ENCODE results near the gene CEP170B.
"Not testable (repeated sequence)": the region's sequence is repeated elsewhere in the genome, so short reads cannot be mapped to it uniquely, and the experiment has no call there.

CEP170B gene

DNA sequence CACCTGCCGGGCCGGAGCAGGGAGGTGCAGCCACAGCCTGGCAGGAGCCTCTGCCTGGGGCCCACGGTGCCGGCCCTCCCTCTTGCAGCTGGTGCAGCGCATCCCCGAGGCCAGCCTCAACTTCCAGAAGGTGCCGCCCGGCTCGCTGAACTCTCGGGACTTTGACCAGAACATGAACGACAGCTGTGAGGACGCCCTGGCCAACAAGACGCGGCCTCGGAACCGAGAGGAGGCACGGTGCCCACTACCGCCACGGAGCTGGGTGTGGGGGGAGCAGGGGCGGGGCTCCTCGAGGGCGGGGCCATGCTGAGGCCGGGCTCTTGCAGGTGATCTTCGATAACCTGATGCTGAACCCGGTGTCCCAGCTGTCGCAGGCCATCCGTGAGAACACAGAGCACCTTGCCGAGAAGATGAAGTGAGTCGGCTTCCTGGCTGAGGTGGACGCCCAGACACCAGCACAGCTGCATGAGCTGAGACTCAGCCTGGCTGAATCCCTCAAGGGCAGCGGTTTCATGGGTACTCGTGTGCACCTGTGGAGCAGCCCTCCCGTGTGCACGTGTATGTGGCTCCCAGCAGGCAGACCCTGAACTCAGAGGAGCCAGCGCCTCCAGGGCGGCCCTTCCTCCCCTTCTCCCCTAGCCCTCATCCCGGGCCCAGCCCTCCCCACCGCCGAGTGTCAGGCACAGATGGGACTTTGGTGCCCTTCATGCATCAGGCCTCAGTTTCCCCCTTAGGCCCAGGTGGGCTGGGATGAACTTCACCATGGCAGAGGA is 28.6 kb downstream of the CEP170B start:
- no peak overlapping the region for H3K4me3 Mint-ChIP-seq
- no peaks in the 10 kb centered on the region for H3K36me3 Mint-ChIP-seq (ENCODE audit: low read depth)
- H3K4me1 Mint-ChIP-seq (ENCODE audit: low read depth), result no peaks in the 10 kb centered on the region

DNA sequence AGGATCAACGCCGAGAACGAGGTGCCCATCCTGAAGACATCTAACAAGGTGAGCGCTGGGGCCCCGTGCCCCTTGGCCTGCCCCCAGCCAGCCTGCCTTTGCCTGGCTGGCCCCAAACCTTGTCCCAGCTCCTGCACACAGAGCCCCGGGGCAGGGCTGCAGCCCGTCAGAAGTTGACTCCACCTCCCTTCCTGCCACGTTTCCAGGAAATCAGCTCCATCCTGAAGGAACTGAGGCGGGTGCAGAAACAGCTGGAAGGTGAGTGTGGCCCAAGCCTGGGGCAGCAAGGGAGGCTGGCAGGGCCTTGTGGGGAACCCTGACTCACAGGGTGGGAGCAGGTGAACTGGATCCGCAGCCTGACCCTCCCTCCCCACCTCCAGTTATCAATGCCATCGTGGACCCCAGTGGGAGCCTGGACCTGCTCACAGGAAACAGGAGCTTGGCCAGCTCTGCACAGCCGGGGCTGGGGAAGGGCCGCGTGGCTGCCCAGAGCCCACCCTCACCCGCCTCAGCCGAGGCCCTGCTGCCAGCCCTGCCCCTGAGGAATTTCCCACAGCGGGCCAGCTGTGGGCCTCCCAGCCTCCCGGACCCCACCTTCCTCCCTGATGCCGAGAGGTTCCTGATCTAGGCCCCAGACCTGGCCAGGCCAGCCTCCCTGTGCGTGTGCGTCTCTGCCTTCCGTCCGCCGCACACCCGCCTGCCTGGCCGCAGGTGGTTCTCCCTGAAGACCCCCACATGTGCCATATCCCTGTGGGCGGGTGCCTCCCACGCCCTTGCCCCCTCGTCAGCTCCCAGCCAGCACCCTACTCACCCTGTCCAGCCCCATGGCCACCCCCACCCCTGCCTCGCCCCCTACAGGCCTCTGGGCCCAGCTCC is 29.5 kb downstream of the CEP170B start:
- Mint-ChIP-seq H3K4me1 (ENCODE audit: low read depth) (no peaks in the 10 kb centered on the region), H3K27ac (no peak overlapping the region), H3K4me3 (no peak overlapping the region), H3K9me3 (no peaks in the 10 kb centered on the region), H3K36me3 (ENCODE audit: low read depth) (no peaks in the 10 kb centered on the region), H3K27me3 (peaks cover 6% of the 10 kb centered on the region)
- intact Hi-C loops (cut with micrococcal nuclease), result no loop called here

More for the DNA sequence above, 28.6 kb downstream of the CEP170B start:
- peaks cover 4% of the 10 kb centered on the region for H3K27me3 Mint-ChIP-seq
- intact Hi-C loops (cut with micrococcal nuclease), result no loop called here
- no peaks in the 10 kb centered on the region for H3K9me3 Mint-ChIP-seq
- no peak overlapping the region for H3K27ac Mint-ChIP-seq

DNA sequence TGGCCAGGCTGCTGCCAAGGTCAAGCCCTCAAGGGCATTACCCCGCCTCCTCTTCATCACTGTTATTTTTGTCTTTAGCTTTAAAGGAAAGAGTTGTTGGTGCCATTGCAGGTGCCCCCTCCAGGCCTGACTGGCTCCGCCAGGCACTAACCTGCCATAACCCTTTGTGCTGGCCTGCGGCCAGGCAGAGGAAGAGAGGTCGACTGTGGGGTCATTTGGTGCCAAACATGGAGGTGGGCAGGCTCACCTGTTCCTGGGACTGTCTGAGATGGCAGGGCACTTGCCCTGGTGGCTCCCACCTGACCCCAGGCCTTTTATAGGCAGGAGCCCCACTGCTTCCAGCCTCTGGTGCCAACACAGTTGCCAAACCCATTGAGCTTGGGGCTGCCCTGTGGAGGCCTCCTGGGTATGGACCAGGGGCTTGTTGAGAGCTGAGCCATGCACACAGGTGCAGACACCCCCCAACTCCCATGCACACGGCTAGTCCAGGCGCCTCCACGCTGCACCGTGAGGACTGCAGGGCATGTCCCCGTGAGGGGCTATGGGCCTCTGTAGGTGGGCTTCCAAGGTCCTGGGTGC is 30.2 kb downstream of the CEP170B start:
- Mint-ChIP-seq H3K36me3 (ENCODE audit: low read depth) (no peaks in the 10 kb centered on the region), H3K9me3 (no peaks in the 10 kb centered on the region), H3K4me1 (ENCODE audit: low read depth) (no peaks in the 10 kb centered on the region), H3K27ac (no peak overlapping the region), H3K4me3 (no peak overlapping the region), H3K27me3 (peaks cover 6% of the 10 kb centered on the region)
- intact Hi-C loops (cut with micrococcal nuclease), result no loop called here

DNA sequence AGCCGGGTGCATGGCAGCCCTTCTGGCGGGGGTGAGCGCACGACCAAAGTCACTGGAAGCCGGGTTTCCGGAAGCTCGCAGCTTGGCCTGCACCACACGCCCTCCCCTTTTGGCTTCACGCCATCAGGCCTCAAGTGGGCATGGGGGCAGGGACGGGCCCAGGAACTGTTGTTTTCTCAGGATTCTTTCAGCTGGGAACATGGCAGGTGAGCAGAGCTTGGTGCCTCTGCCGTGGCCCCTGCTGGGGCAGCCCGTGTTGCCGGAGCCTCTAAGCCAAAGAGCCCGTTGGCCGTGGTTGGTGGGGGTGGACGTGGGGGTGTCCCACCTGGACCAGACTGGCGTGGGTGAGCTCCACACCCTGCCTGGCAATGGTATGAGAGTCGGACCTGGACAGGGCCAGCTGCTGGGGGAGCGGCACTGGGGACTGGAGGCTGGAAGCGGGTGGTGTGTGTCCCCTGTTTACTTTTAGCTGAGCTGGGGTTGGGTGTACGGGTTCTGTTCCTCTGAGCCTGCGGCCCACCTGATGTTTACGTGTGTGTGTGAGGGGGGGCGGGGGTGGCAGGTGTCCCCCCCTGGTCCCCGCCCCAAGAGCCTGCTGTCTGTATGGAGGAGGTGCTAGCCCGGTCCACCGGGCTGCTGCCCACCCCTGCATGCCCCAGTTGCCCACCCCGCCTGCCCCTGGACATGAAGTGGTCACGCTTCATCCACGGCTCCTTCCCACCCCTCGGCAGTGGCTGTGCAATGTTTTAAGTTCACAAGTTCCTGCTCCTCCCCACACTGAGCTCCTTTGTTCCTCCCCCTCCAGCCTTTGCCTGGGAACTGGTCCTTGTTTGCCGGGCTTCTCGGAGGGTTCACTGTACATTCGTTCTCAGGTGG is 31.0 kb downstream of the CEP170B start:
- Mint-ChIP-seq H3K36me3 (ENCODE audit: low read depth) (no peaks in the 10 kb centered on the region), H3K9me3 (no peaks in the 10 kb centered on the region), H3K27me3 (peaks cover 7% of the 10 kb centered on the region), H3K4me1 (ENCODE audit: low read depth) (no peaks in the 10 kb centered on the region), H3K4me3 (no peak overlapping the region), H3K27ac (no peak overlapping the region)
- intact Hi-C loops (cut with micrococcal nuclease), result no loop called here

DNA sequence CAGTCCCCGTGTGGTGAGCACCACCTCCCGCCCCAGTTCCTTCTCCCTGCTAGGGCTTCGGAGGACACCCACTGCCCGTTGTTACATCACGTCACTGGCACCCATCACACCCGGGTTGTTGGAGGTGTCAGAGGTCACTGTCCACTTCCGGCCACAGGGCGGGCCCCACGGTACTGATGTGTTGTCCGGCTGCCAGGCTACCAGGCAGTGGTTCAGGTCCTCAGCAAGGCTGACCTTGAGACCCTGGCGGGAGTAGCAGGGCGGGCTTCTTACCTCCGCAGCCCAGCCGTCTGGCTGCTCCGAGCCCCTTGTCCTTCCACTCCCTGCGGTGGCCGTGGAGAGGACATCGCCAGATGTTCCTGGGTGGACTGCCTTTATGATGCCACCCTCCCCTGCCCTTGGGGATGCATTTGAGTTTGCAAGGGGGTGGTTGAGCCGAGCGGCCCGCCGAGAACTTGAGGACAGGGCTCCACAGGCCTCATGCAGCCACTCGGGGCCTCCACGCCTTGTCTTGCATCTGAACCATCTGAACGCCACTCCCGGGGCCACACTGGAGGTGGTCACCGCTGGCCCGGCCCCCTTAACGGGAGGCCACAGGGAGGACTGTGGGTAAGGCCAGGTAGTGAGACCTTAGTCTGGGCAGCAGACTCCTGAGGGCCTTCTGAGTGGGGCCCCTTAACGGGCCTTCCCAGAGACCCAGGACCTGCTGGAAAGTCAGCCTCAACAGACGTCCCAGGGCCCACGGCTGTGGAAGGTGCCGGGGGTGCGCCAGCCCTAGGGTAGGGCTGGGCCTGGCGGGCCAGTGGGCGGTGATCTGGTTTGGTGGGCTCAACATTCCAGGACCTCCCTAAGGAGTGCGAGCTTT is 32.5 kb downstream of the CEP170B start:
- H3K27ac Mint-ChIP-seq, result no peak overlapping the region
- H3K4me3 Mint-ChIP-seq, result no peak overlapping the region

DNA sequence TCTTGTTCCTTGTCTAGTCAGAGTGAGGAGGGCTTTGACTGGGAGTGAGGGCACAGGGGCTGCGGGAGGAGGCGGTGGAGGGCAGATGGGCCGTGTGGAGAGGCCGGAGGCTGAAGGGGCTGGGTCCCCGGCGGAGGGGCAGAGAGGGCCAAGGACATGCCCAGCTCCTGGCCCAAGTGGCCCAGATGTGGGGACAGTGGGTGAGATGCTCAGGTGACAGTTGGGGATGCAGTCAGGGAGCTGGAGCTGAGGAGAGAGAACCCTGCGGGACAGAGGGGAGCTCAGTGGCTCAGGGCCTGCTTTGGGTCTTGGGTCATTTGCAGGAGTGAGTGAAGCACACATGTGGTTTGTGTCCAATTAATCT is 33.1 kb downstream of the CEP170B start:
- Mint-ChIP-seq H3K27ac (no peak overlapping the region), H3K9me3 (no peaks in the 10 kb centered on the region), H3K4me1 (ENCODE audit: low read depth) (no peaks in the 10 kb centered on the region), H3K4me3 (no peak overlapping the region), H3K36me3 (ENCODE audit: low read depth) (no peaks in the 10 kb centered on the region), H3K27me3 (peaks cover 8% of the 10 kb centered on the region)
- intact Hi-C loops (cut with micrococcal nuclease), result no loop called here

More for the DNA sequence above, 32.5 kb downstream of the CEP170B start:
- Mint-ChIP-seq H3K9me3 (no peaks in the 10 kb centered on the region), H3K36me3 (ENCODE audit: low read depth) (no peaks in the 10 kb centered on the region), H3K4me1 (ENCODE audit: low read depth) (no peaks in the 10 kb centered on the region), H3K27me3 (peaks cover 10% of the 10 kb centered on the region)
- intact Hi-C loops (cut with micrococcal nuclease), result no loop called here

DNA sequence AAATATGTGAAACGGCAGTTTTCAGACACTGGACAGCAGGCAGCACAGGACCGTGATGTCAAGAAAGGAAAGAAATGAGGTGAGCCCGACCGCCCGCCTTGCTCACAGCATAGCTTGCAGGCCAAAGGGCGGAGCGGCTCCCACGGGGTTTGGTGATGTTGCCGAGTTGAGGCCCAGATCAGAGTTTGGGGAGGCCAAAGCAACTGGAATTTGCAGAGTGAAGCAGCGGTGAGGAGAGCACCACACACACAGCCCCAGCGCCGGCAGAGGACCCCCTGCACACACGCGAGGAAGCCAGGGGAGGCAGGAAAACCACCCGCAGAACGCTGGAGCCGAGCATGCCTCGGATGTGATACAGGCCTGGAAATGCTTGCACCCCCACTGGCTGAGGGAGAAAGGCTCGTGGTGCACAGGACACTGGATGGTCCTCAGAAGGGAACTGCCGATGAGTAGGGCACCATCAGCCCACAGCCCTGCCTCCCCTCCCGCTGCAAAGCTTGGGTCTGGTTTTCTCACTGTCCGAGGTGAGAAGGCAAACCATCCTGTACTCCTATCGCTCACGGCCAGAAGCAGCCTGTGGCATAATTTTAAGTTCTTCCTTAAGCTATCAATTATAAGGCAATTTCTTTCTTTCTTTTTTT is 33.9 kb downstream of the CEP170B start:
- Mint-ChIP-seq H3K27ac (no peak overlapping the region), H3K36me3 (ENCODE audit: low read depth) (no peaks in the 10 kb centered on the region), H3K9me3 (no peaks in the 10 kb centered on the region), H3K4me1 (ENCODE audit: low read depth) (no peaks in the 10 kb centered on the region), H3K4me3 (no peak overlapping the region), H3K27me3 (peaks cover 14% of the 10 kb centered on the region)
- intact Hi-C loops (cut with micrococcal nuclease), result no loop called here

DNA sequence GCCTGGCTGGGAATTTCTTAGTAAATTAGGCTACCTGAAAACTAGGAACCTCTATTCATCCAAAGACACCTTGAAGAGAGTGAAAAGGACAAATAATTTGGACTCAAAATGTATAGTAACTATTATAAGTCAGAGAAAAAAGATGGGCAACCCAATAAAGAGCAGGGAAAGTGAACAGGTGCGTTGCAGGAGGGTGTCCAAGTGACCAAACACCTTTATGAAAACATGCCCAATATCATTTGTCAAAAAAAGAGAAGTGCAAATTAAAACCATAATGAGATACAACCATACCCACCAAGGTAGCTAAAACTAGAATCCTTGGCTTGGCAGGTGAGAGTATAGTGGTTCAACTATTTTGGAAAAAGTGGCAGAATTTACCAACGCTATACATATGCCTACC is 34.7 kb downstream of the CEP170B start:
- Mint-ChIP-seq H3K9me3 (no peaks in the 10 kb centered on the region), H3K27ac (no peak overlapping the region)

DNA sequence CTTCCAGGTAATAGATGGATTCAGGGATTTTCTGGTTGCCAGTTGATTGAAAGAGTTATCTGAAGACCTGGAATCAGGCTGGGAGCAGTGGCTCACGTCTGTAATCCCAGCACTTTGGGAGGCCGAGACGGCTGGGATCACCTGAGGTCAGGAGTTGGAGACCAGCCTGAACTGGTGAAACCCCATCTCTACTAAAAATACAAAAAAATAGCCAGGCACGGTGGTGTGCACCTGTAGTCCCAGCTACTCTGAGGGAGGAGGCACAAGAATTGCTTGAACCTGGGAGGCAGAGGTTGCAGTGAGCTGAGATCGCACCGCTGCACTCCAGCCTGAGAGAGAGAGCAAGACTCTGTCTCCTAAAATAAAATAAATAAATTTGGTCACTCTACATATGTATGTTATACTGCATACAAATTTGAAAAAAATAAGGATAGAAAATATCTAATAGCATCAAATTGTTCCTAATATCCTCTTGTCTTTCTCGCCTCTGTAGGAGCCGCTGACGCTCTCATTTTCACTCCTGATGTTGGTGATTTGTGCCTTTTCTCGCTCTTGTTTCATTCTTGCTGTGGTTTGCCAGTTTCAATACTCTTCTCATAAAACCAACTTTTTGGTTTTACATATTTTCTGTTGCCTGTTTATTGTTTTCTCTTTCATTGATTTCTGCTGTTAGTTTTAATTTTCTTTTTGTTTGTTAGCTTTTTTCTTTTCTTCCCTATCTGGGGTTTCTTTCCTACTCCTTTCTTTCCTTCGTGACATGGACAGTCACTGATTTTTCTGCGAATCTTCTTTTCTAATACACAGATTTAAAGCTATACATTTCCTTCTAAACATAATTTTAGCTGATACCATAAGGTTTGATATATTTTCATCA is 35.8 kb downstream of the CEP170B start:
- H3K9me3 Mint-ChIP-seq, result no peaks in the 10 kb centered on the region
- no peak overlapping the region for H3K27ac Mint-ChIP-seq
- intact Hi-C loops (cut with micrococcal nuclease), result no loop called here
- H3K4me3 Mint-ChIP-seq, result no peak overlapping the region
- peaks cover 26% of the 10 kb centered on the region for H3K27me3 Mint-ChIP-seq
- H3K4me1 Mint-ChIP-seq (ENCODE audit: low read depth), result no peaks in the 10 kb centered on the region
- no peaks in the 10 kb centered on the region for H3K36me3 Mint-ChIP-seq (ENCODE audit: low read depth)

More for the DNA sequence above, 34.7 kb downstream of the CEP170B start:
- no peaks in the 10 kb centered on the region for H3K4me1 Mint-ChIP-seq (ENCODE audit: low read depth)
- no peaks in the 10 kb centered on the region for H3K36me3 Mint-ChIP-seq (ENCODE audit: low read depth)
- intact Hi-C loops (cut with micrococcal nuclease), result no loop called here
- H3K27me3 Mint-ChIP-seq, result peaks cover 22% of the 10 kb centered on the region
- no peak overlapping the region for H3K4me3 Mint-ChIP-seq

DNA sequence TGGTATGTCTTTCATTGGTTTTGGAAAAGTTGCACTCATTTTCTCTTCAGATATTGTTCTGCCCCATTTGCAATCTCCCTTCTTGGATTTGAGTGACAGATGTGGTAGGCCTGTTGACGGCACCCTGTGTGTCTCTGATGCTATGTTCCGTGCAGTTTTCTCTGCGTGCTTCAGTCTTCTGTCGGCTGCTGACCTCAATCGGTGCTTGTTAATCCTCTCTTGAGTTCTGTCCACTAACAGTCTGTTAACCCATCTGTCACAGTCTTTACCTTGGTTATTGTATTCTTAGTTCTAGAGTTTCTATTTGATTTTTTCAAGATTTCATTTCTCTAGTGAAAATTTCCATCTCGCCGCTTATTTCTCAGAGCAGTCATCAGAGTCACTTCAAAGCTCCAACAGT is 38.9 kb downstream of the CEP170B start:
- intact Hi-C loops (cut with micrococcal nuclease), result no loop called here
- Mint-ChIP-seq H3K4me3 (no peak overlapping the region), H3K27me3 (peaks cover 37% of the 10 kb centered on the region), H3K9me3 (no peaks in the 10 kb centered on the region), H3K4me1 (ENCODE audit: low read depth) (no peaks in the 10 kb centered on the region), H3K36me3 (ENCODE audit: low read depth) (no peaks in the 10 kb centered on the region), H3K27ac (no peak overlapping the region)

DNA sequence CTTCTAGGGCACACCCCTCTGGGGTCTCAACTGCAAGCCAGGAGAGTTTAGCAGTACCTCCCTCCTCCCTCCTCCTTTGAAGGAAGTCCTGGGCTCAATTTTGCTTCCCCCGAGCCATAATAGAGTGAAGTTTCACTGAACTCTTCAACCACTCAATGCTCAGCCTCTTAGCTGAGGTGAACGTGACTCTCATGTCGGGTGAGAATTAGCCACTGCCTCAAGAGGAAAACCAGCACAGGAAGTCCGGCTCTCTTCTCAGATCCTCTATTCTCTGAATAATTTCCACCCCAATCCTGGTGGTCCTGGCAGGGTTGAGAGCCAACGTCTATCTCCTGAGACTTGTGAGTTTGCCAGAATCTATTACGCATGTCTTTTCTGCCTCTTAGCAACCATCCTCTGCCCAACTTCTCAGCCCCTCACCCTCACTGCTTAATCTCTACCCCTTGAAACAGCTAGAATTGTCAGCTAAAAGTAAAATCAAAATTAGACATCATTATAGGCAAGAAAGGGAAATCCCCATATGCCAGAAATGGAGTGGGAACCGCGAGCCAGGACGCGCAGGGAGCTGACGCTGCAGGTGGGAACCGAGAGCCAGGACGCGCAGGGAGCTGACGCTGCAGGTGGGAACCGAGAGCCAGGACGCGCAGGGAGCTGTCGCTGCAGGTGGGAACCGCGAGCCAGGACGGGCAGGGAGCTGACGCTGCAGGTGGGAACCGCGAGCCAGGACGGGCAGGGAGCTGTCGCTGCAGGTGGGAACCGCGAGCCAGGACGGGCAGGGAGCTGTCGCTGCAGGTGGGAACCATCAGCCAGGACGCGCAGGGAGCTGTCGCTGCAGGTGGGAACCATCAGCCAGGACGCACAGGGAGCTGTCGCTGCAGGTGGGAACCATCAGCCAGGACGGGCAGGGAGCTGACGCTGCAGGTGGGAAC is 39.8 kb downstream of the CEP170B start:
- H3K27ac Mint-ChIP-seq; intact Hi-C loops (cut with micrococcal nuclease); H3K4me3 Mint-ChIP-seq; H3K9me3 Mint-ChIP-seq; H3K36me3 Mint-ChIP-seq (ENCODE audit: low read depth); H3K4me1 Mint-ChIP-seq (ENCODE audit: low read depth): not testable (repeated sequence)
- H3K27me3 Mint-ChIP-seq, result peaks cover 37% of the 10 kb centered on the region
